Activated T-helper 2 cell treated with anti-CD3 and anti-CD28 coated beads, Interferon-gamma antibody, Interleukin-2, Interleukin-4, amounts not matched to agents 10 μg/mL and 5 μg/mL and 100 μg/mL, durations not matched to agents 14 hours and 24 hours and 36 hours (primary cell): ENCODE results near the gene TBC1D7. TPM values are rescaled to one million over a fixed set of nuclear protein-coding genes. Genes with fewer than 3 reads are reported as not detected.
"Not testable (repeated sequence)": the region's sequence is repeated elsewhere in the genome, so short reads cannot be mapped to it uniquely, and the experiment has no call there.

Experiments
- DNase-seq: peaks from one replicate; pipeline ENCODE4 v3.0.0; 2021; ENCODE audit warnings: low spot score
- H3K27ac Mint-ChIP-seq: one replicate; pipeline ENCODE4 v1.8.0; 2021; ENCODE audit warnings: mixed read lengths
- H3K27me3 Mint-ChIP-seq: one replicate; pipeline ENCODE4 v1.8.0; 2021; ENCODE audit warnings: low read depth, mixed read lengths
- H3K36me3 Mint-ChIP-seq: one replicate; pipeline ENCODE4 v1.8.0; 2021; ENCODE audit warnings: low read depth, mixed read lengths
- H3K4me1 Mint-ChIP-seq: one replicate; pipeline ENCODE4 v1.8.0; 2021; ENCODE audit warnings: low read depth, mixed read lengths
- H3K4me3 Mint-ChIP-seq: one replicate; pipeline ENCODE4 v1.8.0; 2021; ENCODE audit warnings: low read depth, mild to moderate bottlenecking, moderate library complexity, mixed read lengths
- H3K9me3 Mint-ChIP-seq: one replicate; pipeline ENCODE4 v1.8.0; 2021; ENCODE audit warnings: mixed read lengths
- intact Hi-C: fragments of 100-400 bp; cut with micrococcal nuclease; formaldehyde crosslinking; loops from one replicate; pipeline ENCODE4 v1.15.1; 2023
- total RNA-seq: library from RNA; stranded (reverse); gene quantifications from 2 replicates; pipeline ENCODE4 v1.2.3, GENCODE V29; 2022

Gene TBC1D7
- total RNA-seq, 1 donor from 2014 or later = 23.3 TPM

DNA sequence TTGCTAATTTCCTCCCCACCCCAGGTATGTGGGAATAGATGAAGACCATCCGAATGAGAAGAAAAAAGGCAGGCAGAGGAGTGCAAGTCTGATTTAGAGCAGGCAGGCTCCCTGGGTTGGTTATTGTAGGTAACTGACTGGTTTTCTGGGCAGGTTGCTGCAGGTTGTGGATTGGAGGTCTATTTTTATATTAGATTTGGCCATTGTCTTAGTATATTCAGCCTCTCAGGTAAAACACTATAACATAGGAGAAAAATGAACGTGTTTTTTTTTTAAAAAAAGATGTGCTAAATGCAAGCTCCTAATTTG is 492 bp upstream of the TBC1D7 start:
- intact Hi-C loops = loop anchor here (1.0 to 5.0 kb wide), 4 partner anchors 26 to 417 kb away; partner anchors contain the start of gene SIRT5
- peaks cover 26% of the 10 kb centered on the region for H3K4me1 Mint-ChIP-seq
- H3K9me3 Mint-ChIP-seq = no peaks in the 10 kb centered on the region
- peak overlapping the region; percentile 89 for H3K27ac Mint-ChIP-seq
- no peak for DNase-seq
- peak overlapping the region; percentile 89 for H3K4me3 Mint-ChIP-seq
- H3K36me3 Mint-ChIP-seq = peaks cover 14% of the 10 kb centered on the region
- no peaks in the 10 kb centered on the region for H3K27me3 Mint-ChIP-seq

DNA sequence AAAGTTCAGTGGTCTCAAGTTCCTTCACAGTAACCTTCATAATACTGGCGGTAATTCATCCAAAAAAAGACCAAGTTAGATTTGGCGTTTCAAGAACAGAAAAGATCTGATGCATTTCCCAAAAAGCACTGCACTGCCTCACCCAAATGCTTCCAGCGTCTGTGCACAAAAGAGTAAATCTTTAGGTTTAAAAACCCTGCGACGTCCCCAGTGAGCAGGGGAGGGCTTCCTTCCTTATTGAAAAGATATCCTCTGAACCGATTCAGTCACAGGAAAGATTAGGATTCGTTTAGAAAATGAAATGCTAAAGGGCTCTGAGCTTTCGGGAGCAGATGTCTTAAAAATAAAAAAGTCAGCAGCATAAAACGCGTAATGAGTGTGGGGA is 654 bp downstream of the TBC1D7 start:
- no peaks in the 10 kb centered on the region for H3K27me3 Mint-ChIP-seq
- H3K4me3 Mint-ChIP-seq = peak overlapping the region; percentile 89
- DNase-seq = no peak
- H3K36me3 Mint-ChIP-seq = peaks cover 19% of the 10 kb centered on the region
- H3K27ac Mint-ChIP-seq = peak overlapping the region; percentile 87
- intact Hi-C loops = loop anchor here (1.0 to 5.0 kb wide), 4 partner anchors 25 to 415 kb away; partner anchors contain the start of gene SIRT5
- no peaks in the 10 kb centered on the region for H3K9me3 Mint-ChIP-seq
- peaks cover 26% of the 10 kb centered on the region for H3K4me1 Mint-ChIP-seq

DNA sequence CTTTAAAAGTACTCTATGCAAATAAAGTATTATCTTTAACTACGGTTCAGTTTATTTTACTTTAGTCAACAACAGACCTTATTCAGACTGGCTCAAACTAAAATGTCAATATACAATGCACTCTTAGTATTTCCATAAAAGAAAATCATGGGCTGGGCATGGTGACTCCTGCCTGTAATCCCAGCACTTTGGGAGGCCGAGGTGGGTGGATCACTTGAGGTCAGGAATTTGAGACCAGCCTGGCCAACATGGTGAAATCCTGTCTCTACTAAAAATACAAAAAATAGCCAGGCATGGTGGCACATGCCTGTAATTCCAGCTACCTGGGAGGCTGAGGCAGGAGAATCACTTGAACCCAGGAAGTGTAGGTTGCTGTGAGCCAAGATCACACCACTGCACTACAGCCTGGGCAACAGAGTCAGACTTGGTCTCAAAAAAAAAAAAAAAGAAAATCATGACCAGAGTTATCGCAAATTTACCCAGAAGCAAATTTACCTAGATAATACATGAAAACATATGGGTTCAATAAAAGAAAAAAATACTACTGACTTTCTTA is 2.2 kb downstream of the TBC1D7 start:
- H3K4me3 Mint-ChIP-seq = peak overlapping the region; percentile 64

DNA sequence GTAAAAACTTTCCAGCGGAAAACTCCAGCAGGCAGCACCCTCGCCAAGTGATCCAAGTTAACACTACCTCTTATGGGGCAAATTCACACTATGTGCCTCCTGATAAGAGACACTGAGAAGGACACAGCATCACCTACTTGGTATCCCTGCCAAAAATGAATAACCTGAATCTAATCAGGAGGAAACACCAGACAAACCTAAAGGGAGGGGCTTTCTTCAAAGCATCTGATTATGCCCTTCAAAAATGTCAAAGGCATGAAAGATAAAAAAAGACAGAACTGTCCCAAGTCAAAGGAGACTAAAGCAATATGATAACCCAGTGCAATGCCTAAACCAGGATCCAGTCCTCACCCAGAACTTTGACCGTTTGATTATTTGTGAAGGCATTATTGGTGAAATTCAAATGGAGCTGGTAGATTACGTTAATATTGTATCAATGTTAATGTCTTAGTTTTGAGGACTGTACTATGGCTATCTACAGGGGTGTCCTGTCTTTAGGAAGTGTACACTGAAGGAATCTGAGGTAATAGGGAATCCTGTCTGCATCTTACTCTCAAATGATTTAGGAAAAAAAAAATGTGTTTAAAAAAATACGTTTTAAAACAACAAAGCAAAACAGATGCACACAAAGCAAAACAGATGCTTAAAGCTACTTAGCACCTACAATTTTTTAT is 8.3 kb downstream of the TBC1D7 start:
- no peak for DNase-seq
- no peak overlapping the region for H3K4me3 Mint-ChIP-seq
- no peak overlapping the region for H3K27ac Mint-ChIP-seq
- peaks cover 68% of the 10 kb centered on the region for H3K36me3 Mint-ChIP-seq
- H3K4me1 Mint-ChIP-seq = peaks cover 1% of the 10 kb centered on the region
- H3K9me3 Mint-ChIP-seq = no peaks in the 10 kb centered on the region
- intact Hi-C loops = no loop called here
- no peaks in the 10 kb centered on the region for H3K27me3 Mint-ChIP-seq

More for the DNA sequence above, 2.2 kb downstream of the TBC1D7 start:
- intact Hi-C loops = loop anchor here (5.0 kb wide), 1 partner anchor 414 kb away; no protein-coding TSS in a partner anchor
- DNase-seq, H3K27me3 Mint-ChIP-seq, H3K9me3 Mint-ChIP-seq, H3K27ac Mint-ChIP-seq: not testable (repeated sequence)
- peaks cover 24% of the 10 kb centered on the region for H3K36me3 Mint-ChIP-seq
- H3K4me1 Mint-ChIP-seq = peaks cover 23% of the 10 kb centered on the region

DNA sequence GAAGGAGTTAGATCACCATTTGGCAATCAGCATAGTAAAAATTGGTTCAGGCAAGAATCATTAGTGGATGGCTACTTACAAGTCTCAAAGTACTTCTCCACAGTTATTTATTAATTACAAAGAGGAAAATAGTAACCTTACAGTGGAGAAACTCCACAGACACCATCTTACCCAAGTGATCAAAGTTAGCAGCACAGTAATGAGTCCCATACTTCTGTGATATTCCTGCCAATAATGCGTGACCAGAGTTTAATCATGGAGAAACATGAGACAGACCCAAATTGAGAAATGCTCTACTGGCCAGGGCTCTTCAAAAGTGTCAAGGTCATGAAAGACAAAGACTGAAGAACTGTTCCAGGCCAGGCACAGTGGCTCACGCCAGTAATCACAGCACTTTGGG is 9.5 kb downstream of the TBC1D7 start:
- Mint-ChIP-seq H3K4me3 (no peak overlapping the region), H3K9me3 (no peaks in the 10 kb centered on the region), H3K36me3 (peaks cover 66% of the 10 kb centered on the region), H3K27me3 (no peaks in the 10 kb centered on the region), H3K27ac (no peak overlapping the region), H3K4me1 (no peaks in the 10 kb centered on the region)
- no peak for DNase-seq
- intact Hi-C loops = no loop called here

DNA sequence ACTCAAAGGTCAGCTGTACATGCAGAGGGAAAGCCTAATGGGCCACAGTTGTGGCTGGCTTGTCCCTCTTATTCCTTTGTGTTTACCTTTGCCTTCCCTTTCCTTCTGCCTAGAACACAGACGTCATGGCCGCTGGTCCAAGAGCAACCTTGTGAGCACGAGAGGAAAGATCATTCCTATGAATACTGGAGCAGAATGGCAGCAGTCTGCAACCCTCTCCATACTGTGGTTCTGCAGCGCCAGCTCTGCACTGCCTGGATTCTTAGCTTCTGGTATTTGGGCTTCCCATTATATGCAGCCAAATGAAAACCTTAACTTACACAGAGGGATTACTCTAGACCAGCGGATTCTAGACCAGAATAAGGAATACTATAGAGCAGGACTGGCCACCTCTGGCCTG is 12.4 kb downstream of the TBC1D7 start:
- no peaks in the 10 kb centered on the region for H3K27me3 Mint-ChIP-seq
- no peaks in the 10 kb centered on the region for H3K9me3 Mint-ChIP-seq
- H3K36me3 Mint-ChIP-seq = peaks cover 63% of the 10 kb centered on the region
- no peak for DNase-seq
- no peaks in the 10 kb centered on the region for H3K4me1 Mint-ChIP-seq
- no peak overlapping the region for H3K4me3 Mint-ChIP-seq
- H3K27ac Mint-ChIP-seq = no peak overlapping the region
- intact Hi-C loops = no loop called here

DNA sequence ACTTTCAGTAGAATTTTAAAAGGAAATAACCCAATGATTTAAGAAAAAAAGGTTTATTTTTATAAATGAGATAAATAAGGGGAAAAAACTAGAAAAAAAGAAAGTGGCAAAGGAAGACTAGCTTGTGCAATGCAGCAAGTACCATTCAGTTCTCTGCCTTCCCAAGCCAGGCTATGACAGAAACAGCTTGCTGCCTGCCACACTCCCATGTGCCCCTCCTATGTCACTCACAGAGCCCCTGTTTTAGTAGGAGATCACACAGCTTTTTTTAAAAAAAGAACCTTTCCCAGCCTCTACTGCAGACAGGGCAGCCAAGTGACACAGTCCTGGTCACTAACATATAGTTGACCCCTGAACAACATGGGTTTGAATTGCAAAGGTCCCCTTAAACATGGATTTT is 13.5 kb downstream of the TBC1D7 start:
- Mint-ChIP-seq H3K4me1 (no peaks in the 10 kb centered on the region), H3K4me3 (no peak overlapping the region), H3K27ac (no peak overlapping the region), H3K27me3 (no peaks in the 10 kb centered on the region), H3K36me3 (peaks cover 59% of the 10 kb centered on the region), H3K9me3 (no peaks in the 10 kb centered on the region)
- no peak for DNase-seq
- intact Hi-C loops = no loop called here

DNA sequence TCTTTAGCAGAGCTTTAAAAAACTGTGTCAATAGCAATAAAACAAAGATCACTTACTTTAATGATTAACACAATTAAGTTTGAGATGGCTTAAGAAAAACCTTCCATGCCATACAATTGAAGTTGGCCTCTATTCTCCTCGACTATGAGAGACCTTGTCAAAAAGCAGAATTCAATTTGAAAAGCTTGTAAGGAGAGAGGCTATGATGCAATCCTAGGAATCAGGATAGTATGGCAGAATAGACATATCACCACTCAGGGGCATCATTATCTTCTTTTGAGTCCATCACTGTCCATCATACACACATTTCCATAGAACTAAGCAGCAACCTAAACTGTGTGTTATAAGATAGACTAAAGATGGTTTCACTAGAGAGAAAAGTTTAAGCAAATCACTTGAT is 17.2 kb downstream of the TBC1D7 start:
- no peak for DNase-seq
- H3K27me3 Mint-ChIP-seq = no peaks in the 10 kb centered on the region

DNA sequence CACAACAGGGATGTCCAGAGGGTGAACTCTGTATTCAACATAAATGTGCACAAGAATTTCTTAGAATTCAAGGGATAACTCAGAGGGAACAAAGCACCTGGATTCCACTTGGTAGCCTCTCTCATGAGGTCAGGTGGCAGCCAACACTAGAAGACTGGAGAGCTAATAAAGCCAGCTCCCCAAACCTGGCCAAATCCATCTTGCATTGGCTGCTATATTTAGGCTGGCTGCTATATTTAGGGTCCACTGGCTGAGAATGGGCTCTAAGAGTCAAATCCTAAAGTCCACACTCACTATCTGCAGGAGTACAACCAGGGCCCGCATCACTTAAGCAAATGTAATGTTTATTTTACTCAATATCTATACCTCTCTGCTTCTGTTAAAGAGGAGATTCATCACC is 20.0 kb downstream of the TBC1D7 start:
- H3K27me3 Mint-ChIP-seq = no peaks in the 10 kb centered on the region
- no peak overlapping the region for H3K27ac Mint-ChIP-seq
- peaks cover 44% of the 10 kb centered on the region for H3K36me3 Mint-ChIP-seq
- DNase-seq = no peak
- intact Hi-C loops = no loop called here
- no peaks in the 10 kb centered on the region for H3K9me3 Mint-ChIP-seq
- H3K4me1 Mint-ChIP-seq = peaks cover 11% of the 10 kb centered on the region
- H3K4me3 Mint-ChIP-seq = no peak overlapping the region

More for the DNA sequence above, 17.2 kb downstream of the TBC1D7 start:
- H3K36me3 Mint-ChIP-seq = peaks cover 52% of the 10 kb centered on the region
- no peak overlapping the region for H3K4me3 Mint-ChIP-seq
- H3K9me3 Mint-ChIP-seq = no peaks in the 10 kb centered on the region
- intact Hi-C loops = no loop called here
- H3K27ac Mint-ChIP-seq = no peak overlapping the region
- peaks cover 1% of the 10 kb centered on the region for H3K4me1 Mint-ChIP-seq

DNA sequence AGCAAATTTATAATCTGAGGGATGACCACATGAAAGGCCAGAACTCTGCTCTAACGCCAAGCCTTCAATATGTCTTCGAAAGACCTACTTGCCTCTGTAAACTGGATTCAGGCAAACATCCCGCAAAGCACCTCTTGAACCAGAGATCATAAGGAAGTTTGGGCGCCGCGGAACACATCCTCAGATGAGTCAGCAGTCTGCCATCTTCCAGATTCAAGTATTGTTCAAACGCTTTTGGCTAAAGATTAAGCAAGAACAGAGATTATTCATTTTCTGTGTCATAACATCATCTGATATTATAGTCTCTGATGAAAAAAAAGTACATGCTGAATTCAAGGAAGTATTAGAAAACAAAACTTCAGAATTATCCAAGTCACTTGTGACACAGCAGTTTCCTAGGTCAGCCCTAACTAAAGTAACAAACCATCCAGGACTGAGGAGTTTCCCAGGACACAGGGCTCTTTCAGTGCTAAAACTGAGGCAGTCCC is 20.8 kb downstream of the TBC1D7 start:
- Mint-ChIP-seq H3K9me3 (no peaks in the 10 kb centered on the region), H3K4me3 (no peak overlapping the region), H3K27ac (no peak overlapping the region), H3K36me3 (peaks cover 52% of the 10 kb centered on the region), H3K27me3 (no peaks in the 10 kb centered on the region), H3K4me1 (peaks cover 19% of the 10 kb centered on the region)
- intact Hi-C loops = no loop called here
- DNase-seq = no peak

DNA sequence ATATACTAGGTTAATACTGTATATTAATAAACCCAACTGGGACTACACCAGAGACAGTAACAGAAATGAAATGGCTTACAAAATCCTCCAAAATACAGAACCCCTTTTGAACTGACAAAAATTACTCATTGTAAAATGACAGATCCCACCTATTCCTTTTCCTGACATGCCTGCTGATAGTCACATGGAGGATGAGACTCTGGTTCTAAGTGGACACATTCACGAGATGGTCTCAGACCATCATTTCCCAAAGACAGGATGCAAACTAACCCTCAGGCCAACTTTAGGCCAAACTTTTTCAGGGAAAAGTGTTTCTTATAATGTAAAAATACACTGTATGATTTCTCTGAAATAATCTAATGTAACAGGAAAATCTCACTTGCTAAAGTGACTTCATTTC is 22.5 kb downstream of the TBC1D7 start:
- intact Hi-C loops = no loop called here
- Mint-ChIP-seq H3K4me3 (no peak overlapping the region), H3K27me3 (no peaks in the 10 kb centered on the region), H3K9me3 (no peaks in the 10 kb centered on the region), H3K4me1 (peaks cover 22% of the 10 kb centered on the region), H3K36me3 (peaks cover 55% of the 10 kb centered on the region), H3K27ac (no peak overlapping the region)
- no peak for DNase-seq

DNA sequence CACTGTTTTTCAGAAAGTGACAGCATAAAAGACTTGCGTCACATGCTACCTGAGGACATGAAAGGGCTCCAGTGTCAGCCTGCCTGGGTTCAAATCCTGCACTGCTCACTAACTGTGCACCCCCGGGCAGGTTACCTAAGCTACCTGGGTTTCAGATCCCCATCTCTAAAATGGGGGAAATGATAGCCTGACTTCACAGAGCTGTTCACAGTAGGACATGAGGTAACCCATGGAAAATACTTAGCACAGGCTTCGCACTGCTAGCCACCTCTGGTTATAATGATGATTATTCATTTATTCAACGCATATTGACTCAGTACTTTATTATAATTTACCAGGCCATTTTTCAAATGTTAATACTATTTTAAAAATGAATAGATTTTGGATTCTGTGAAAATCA is 23.0 kb downstream of the TBC1D7 start:
- no peak for DNase-seq
- H3K27me3 Mint-ChIP-seq = no peaks in the 10 kb centered on the region
- peaks cover 22% of the 10 kb centered on the region for H3K4me1 Mint-ChIP-seq
- no peaks in the 10 kb centered on the region for H3K9me3 Mint-ChIP-seq
- H3K36me3 Mint-ChIP-seq = peaks cover 56% of the 10 kb centered on the region
- H3K27ac Mint-ChIP-seq = no peak overlapping the region
- intact Hi-C loops = no loop called here
- no peak overlapping the region for H3K4me3 Mint-ChIP-seq

DNA sequence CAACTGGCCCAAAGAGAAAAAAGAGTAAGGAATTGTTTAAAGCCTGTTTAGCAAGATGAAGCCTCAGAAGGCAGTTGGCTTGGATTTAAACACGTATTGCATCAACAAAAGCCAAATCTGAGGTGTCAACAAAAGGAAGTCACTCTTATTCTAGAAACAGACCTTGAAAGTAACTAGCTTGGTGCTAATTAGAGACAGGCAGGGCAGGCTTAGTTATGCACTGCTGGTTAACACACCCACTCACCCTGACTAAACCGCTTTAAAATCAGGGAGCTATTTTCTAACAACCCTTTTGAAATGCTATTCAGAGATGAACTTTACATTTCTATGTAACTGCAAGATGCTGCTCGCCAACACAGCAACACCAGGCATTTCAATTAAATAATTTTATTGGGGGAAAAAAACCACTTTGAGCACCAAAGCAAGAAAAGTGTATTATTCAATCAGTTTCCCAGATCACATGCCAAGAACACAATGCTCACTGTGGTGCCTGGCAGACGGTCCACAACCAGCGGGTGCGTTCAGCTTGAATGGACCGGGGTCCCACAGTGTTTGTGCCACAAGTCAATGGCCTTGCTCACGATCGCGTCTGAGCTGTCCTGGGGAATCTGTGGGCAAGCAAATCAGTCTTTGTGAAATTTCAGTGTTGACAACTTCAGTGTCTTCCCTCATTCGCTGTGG is 23.6 kb downstream of the TBC1D7 start:
- H3K36me3 Mint-ChIP-seq = peaks cover 53% of the 10 kb centered on the region
- no peaks in the 10 kb centered on the region for H3K27me3 Mint-ChIP-seq
- H3K4me1 Mint-ChIP-seq = peaks cover 22% of the 10 kb centered on the region
- H3K27ac Mint-ChIP-seq = no peak overlapping the region
- no peak overlapping the region for H3K4me3 Mint-ChIP-seq
- intact Hi-C loops = no loop called here
- no peaks in the 10 kb centered on the region for H3K9me3 Mint-ChIP-seq
- no peak for DNase-seq
